ENCODE data around the gene ANTXR1. TPM values are rescaled to one million over a fixed set of nuclear protein-coding genes. Genes with fewer than 3 reads are reported as not detected.

The ANTXR1 gene
- total and polyA plus RNA-seq, 2 donors (not counting 3 experiments of a cell fraction or from before 2014, with no cell fraction given): 4.2 to 17.3 TPM

DNA sequence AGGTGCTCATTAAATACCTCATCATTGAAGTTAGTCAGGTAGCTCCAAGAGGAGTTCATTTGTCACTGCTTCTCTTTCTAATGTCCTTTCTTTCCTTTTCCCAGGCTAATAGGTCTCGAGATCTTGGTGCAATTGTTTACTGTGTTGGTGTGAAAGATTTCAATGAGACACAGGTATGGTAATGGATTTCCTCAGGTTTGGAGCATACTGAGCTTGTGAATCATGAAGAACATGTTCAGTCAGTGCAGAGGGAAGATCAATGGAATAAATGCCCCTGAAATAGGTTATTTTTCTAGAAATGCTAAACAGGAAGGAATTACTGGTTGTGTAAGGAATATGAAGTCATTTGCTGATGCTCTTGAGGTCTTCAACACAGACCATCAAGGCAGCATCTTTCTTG lies 62.5 kb downstream of the ANTXR1 start:
- TF ChIP-seq POLR2A (IDR thresholded peaks at IDR 0.05; ENCODE audit: low read depth, low read length) (no peak), FOS (IDR thresholded peaks at IDR 0.05; ENCODE audit: borderline replicate concordance, insufficient read depth, low read length) (no peak), POLR2AphosphoS5 (IDR thresholded peaks at IDR 0.05; ENCODE audit: insufficient read depth, low read depth, low read length) (no peak), EZH2 (IDR thresholded peaks at IDR 0.05; ENCODE audit: borderline replicate concordance, low read depth, low read length, severe bottlenecking) (no peak), GATA2 (IDR thresholded peaks at IDR 0.05; ENCODE audit: insufficient read depth, insufficient read length, low read depth, low read length) (no peak), MYC (IDR thresholded peaks at IDR 0.05; ENCODE audit: low read depth, low read length) (no peak), JUN (IDR thresholded peaks at IDR 0.05; ENCODE audit: borderline replicate concordance, insufficient read depth, insufficient read length, low read depth) (no peak)
- TF ChIP-seq, protein P1, sequence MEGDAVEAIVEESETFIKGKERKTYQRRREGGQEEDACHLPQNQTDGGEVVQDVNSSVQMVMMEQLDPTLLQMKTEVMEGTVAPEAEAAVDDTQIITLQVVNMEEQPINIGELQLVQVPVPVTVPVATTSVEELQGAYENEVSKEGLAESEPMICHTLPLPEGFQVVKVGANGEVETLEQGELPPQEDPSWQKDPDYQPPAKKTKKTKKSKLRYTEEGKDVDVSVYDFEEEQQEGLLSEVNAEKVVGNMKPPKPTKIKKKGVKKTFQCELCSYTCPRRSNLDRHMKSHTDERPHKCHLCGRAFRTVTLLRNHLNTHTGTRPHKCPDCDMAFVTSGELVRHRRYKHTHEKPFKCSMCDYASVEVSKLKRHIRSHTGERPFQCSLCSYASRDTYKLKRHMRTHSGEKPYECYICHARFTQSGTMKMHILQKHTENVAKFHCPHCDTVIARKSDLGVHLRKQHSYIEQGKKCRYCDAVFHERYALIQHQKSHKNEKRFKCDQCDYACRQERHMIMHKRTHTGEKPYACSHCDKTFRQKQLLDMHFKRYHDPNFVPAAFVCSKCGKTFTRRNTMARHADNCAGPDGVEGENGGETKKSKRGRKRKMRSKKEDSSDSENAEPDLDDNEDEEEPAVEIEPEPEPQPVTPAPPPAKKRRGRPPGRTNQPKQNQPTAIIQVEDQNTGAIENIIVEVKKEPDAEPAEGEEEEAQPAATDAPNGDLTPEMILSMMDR (IDR thresholded peaks at IDR 0.05; ENCODE audit: extremely low read depth in 1 of 2, insufficient read depth in 1 of 2, low read depth in 1 of 2, low read length in 2 of 2): no peak
- TF ChIP-seq, protein P2, sequence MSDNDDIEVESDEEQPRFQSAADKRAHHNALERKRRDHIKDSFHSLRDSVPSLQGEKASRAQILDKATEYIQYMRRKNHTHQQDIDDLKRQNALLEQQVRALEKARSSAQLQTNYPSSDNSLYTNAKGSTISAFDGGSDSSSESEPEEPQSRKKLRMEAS (IDR thresholded peaks at IDR 0.05; ENCODE audit: insufficient read depth, insufficient read length): no peak
- BruUV-seq (replicated peaks): no TSS peak
- Histone ChIP-seq H3K79me2 (ENCODE audit: control insufficient read depth, insufficient read depth, low read length) (no peaks in the 10 kb centered on the region), H3K9me3 (replicated peaks; ENCODE audit: control insufficient read depth, insufficient read depth, low read length) (no peaks in the 10 kb centered on the region), H3K27ac (ENCODE audit: insufficient read depth, low read depth, low read length) (no peak overlapping the region), H3K9ac (replicated peaks; ENCODE audit: extremely low read depth, insufficient read depth, low read length) (no peak overlapping the region), H3K4me3 (replicated peaks in 1 of 3; ENCODE audit: insufficient read depth in 1 of 3, low read depth in 1 of 3, low read length in 3 of 3) (no peak overlapping the region), H2AFZ (ENCODE audit: low read depth, low read length) (no peak overlapping the region), H4K20me1 (replicated peaks; ENCODE audit: control insufficient read depth, extremely low read depth, insufficient read depth, low read length) (no peaks in the 10 kb centered on the region), H3K36me3 (ENCODE audit: control insufficient read depth in 2 of 2, extremely low read depth in 1 of 2, insufficient read depth in 2 of 2, low read length in 2 of 2) (no peaks in the 10 kb centered on the region), H3K27me3 (ENCODE audit: control insufficient read depth in 2 of 2, insufficient read depth in 2 of 2, low read length in 2 of 2) (no peaks in the 10 kb centered on the region), H3K9me1 (replicated peaks; ENCODE audit: control insufficient read depth, extremely low read depth, insufficient read depth, low read length) (no peaks in the 10 kb centered on the region), H3K4me1 (ENCODE audit: control insufficient read depth, extremely low read depth, insufficient read depth, low read length) (no peaks in the 10 kb centered on the region), H3K4me2 (ENCODE audit: insufficient read depth, low read length) (no peak overlapping the region)
- dilution Hi-C loops (cut with MboI; ENCODE audit: extremely low pct_ligation_motif_present, low sequenced_read_pairs) (no loop called here), intact Hi-C loops (cut with micrococcal nuclease) (no loop called here)
- CTCF ChIA-PET: interaction anchor here (1.3 to 1.7 kb wide), 2 partner anchors 14 to 47 kb away, joined by 3 to 4 read pairs; no protein-coding TSS in a partner anchor
- POLR2A ChIA-PET: no interaction called here
- DNase-seq (ENCODE audit: low read depth, low spot score) (no peak), FAIRE-seq (no peak)
